ENCODE data around the gene CCDC141.
"Not testable (repeated sequence)": the region's sequence is repeated elsewhere in the genome, so short reads cannot be mapped to it uniquely, and the experiment has no call there.

CCDC141 gene

DNA sequence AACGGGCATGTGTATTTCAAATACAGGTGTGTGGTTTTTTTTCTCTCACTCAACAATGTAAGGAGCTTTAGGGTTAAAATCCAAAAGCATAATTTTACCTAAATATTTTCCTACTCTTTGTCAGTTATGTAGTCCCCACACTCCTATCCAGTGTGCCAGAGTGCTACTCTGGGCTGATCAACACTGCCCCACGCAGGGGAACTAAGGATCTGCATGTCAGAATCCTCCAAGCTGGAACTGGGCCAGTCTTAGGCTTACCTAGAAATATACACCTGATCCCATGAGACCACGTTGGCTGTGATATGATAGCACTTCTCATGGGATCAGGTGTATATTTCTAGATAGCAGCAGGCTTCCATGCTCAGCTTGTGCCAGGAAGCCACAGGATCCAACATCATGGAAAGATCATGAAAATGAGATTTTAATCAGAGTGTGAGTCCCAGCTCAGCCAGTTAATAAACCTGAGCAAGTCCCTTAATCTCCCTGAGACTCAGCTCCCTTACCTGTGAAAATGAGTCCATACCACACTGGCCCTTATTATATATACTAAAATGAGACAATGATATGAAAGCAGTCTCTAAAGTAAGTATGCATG is 29.7 kb downstream of the CCDC141 start:
- TF ChIP-seq, protein P1, sequence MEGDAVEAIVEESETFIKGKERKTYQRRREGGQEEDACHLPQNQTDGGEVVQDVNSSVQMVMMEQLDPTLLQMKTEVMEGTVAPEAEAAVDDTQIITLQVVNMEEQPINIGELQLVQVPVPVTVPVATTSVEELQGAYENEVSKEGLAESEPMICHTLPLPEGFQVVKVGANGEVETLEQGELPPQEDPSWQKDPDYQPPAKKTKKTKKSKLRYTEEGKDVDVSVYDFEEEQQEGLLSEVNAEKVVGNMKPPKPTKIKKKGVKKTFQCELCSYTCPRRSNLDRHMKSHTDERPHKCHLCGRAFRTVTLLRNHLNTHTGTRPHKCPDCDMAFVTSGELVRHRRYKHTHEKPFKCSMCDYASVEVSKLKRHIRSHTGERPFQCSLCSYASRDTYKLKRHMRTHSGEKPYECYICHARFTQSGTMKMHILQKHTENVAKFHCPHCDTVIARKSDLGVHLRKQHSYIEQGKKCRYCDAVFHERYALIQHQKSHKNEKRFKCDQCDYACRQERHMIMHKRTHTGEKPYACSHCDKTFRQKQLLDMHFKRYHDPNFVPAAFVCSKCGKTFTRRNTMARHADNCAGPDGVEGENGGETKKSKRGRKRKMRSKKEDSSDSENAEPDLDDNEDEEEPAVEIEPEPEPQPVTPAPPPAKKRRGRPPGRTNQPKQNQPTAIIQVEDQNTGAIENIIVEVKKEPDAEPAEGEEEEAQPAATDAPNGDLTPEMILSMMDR (IDR thresholded peaks at IDR 0.05; ENCODE audit: insufficient read depth, low read length, poor library complexity, severe bottlenecking), result peak; percentile 75
- H3K36me3 ChIP-seq (ENCODE audit: control insufficient read depth, insufficient read depth, low read length), result no peaks in the 10 kb centered on the region
- DNase-seq (ENCODE audit: extremely low read depth, insufficient read length), result no peak
- no peak overlapping the region for H3K4me3 ChIP-seq (replicated peaks; ENCODE audit: low read depth, low read length)
- no peaks in the 10 kb centered on the region for H3K27me3 ChIP-seq (replicated peaks; ENCODE audit: control insufficient read depth, insufficient read depth, low read length)

DNA sequence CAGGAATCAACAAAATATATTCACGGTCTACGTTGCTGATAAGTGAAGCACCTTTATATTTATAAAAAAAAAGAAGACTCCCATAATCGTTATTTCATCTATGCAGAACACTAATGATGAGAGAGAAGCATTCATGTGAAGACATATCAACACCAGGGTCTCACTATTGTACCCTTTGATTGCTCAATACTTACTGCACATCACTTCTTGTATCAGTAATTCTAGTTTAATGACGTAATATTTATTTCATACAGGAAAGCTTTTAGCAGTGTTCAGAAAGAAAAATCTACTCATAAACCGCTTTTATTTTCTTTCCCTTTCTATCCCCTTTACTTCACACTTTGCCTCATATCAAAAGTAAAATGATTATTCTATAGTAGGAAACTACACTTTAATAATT is 30.7 kb downstream of the CCDC141 start:
- H3K27me3 ChIP-seq (replicated peaks; ENCODE audit: control insufficient read depth, insufficient read depth, low read length), result no peaks in the 10 kb centered on the region
- H3K36me3 ChIP-seq (ENCODE audit: control insufficient read depth, insufficient read depth, low read length), result no peaks in the 10 kb centered on the region
- no peak for DNase-seq (ENCODE audit: extremely low read depth, insufficient read length)
- TF ChIP-seq, protein P1 (IDR thresholded peaks at IDR 0.05; ENCODE audit: insufficient read depth, low read length, poor library complexity, severe bottlenecking), result no peak
- no peak overlapping the region for H3K4me3 ChIP-seq (replicated peaks; ENCODE audit: low read depth, low read length)

DNA sequence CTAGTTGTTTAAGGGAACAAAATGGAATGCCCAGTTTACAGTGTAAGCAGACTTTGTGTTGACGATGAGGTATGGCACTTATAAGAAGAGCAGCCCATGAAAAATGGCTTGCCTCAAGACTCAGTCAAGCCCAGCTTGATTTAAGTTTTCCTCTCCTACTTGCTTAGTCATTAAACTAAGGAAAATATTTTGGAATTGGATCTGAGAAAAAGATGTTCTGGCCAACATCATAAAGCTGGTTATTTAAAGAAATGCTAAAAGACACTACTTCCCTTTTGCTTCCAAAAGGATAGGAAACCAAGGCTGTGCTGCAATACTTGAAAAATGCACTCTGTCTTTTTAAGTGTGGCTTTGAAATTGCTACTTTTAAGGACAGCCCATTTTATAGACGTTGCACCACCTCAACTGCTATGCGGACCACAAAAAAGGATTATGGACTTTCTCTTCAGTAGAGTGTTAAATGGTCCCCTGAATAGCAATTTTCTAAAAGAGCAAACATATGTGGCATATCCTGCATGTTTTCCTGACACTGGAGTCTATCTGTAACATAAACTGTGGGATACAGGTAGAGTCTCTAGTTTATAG is 32.1 kb downstream of the CCDC141 start:
- Histone ChIP-seq H3K36me3 (ENCODE audit: control insufficient read depth, insufficient read depth, low read length) (no peaks in the 10 kb centered on the region), H3K27me3 (replicated peaks; ENCODE audit: control insufficient read depth, insufficient read depth, low read length) (no peaks in the 10 kb centered on the region), H3K4me3 (replicated peaks; ENCODE audit: low read depth, low read length) (no peak overlapping the region)
- TF ChIP-seq, protein P1 (IDR thresholded peaks at IDR 0.05; ENCODE audit: insufficient read depth, low read length, poor library complexity, severe bottlenecking), result no peak
- DNase-seq (ENCODE audit: extremely low read depth, insufficient read length), result no peak

DNA sequence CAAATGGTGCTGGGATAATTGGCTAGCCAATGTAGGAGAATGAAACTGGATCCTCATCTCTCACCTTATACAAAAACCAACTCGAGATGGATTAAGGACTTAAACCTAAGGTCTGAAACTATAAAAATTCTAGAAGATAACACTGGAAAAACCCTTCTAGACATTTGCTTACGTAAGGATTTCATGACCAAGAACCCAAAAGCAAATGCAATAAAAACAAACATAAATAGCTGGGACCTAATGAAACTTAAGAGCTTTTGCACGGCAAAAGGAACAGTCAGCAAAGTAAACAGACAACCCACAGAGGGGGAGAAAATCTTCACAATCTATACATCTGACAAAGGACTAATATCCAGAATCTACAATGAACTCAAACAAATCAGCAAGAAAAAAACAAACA is 35.7 kb downstream of the CCDC141 start:
- H3K4me3 ChIP-seq (replicated peaks; ENCODE audit: low read depth, low read length); H3K27me3 ChIP-seq (replicated peaks; ENCODE audit: control insufficient read depth, insufficient read depth, low read length); H3K36me3 ChIP-seq (ENCODE audit: control insufficient read depth, insufficient read depth, low read length); DNase-seq (ENCODE audit: extremely low read depth, insufficient read length): not testable (repeated sequence)

DNA sequence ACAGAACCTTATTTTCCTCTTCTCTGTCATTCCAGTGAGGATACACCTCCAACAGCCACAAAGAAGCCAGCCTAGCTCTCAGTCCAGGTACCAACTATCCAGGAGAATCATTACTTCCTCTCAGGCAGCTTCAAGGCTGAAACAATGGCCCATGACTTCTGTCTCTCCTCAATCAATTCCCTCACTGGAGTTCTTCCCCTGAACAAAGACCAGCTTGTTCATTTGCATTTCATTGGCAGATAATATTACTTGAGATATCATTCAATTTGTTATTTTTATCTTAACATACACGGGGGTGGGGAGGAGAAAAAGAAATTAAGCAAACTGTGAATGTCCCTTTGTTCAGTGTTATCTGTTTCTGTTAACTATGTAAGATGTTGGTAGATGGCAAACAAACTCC is 44.0 kb downstream of the CCDC141 start:
- no peaks in the 10 kb centered on the region for H3K36me3 ChIP-seq (ENCODE audit: control insufficient read depth, insufficient read depth, low read length)
- H3K4me3 ChIP-seq (replicated peaks; ENCODE audit: low read depth, low read length), result no peak overlapping the region
- H3K27me3 ChIP-seq (replicated peaks; ENCODE audit: control insufficient read depth, insufficient read depth, low read length), result no peaks in the 10 kb centered on the region
- TF ChIP-seq, protein P1 (IDR thresholded peaks at IDR 0.05; ENCODE audit: insufficient read depth, low read length, poor library complexity, severe bottlenecking), result no peak
- no peak for DNase-seq (ENCODE audit: extremely low read depth, insufficient read length)

DNA sequence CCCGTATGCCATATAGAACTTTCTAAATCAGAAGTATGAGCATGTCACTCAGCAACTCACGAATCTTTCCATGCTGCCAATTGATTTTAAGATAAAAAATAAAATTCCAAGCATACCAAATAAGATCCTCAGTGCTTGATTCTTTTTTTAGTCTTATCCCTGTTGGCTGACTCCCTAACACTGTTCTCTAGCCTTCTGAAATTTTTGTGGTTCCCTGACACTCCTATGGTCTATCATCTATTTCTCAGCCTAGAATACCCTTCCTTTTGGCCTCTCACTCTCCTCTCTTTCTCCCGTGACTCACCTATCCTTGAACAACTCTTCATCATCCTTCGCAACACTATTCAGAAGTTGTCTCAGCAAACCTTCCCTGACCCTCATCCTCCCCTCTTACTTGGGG is 50.5 kb downstream of the CCDC141 start:
- H3K4me3 ChIP-seq (replicated peaks; ENCODE audit: low read depth, low read length), result no peak overlapping the region
- H3K36me3 ChIP-seq (ENCODE audit: control insufficient read depth, insufficient read depth, low read length), result no peaks in the 10 kb centered on the region; the same call in 1 of the 2 replicates
- TF ChIP-seq, protein P1 (IDR thresholded peaks at IDR 0.05; ENCODE audit: insufficient read depth, low read length, poor library complexity, severe bottlenecking), result no peak
- no peaks in the 10 kb centered on the region for H3K27me3 ChIP-seq (replicated peaks; ENCODE audit: control insufficient read depth, insufficient read depth, low read length)
- DNase-seq (ENCODE audit: extremely low read depth, insufficient read length), result no peak

Data from GM06990 (cell line).